Measurements from ENCODE around the gene NUDT14. TPM values are rescaled to one million over a fixed set of nuclear protein-coding genes. Genes with fewer than 3 reads are reported as not detected.

NUDT14 gene
- total RNA-seq, 2 donors from 2014 or later, result 4.1 to 23.6 TPM

- peaks cover 10% of the 10 kb centered on the region for H3K9me3 ChIP-seq
- H3K27ac ChIP-seq, result no peak overlapping the region
- no peak overlapping the region for H3K4me3 ChIP-seq
- no peak for TF ChIP-seq CTCF (IDR thresholded peaks at IDR 0.05)
- H3K27me3 ChIP-seq (replicated peaks; ENCODE audit: insufficient read depth), result no peaks in the 10 kb centered on the region
- no peak for DNase-seq (ENCODE audit: low spot score)
- H3K36me3 ChIP-seq, result no peaks in the 10 kb centered on the region
- H3K4me1 ChIP-seq (ENCODE audit: control insufficient read depth in 1 of 2, low read depth in 2 of 2), result no peaks in the 10 kb centered on the region
- no peak for ATAC-seq (ENCODE audit: insufficient number of reproducible peaks, low FRiP score, low read depth)
Measured at GRCh38 chr14:105126126-105126980, 54.8 kb downstream of the NUDT14 start.

- H3K9me3 ChIP-seq, result peaks cover 7% of the 10 kb centered on the region
- ATAC-seq (ENCODE audit: insufficient number of reproducible peaks, low FRiP score, low read depth) (no peak), DNase-seq (ENCODE audit: low spot score) (no peak)
- H3K27ac ChIP-seq, result no peak overlapping the region
- no peak overlapping the region for H3K4me3 ChIP-seq
- no peaks in the 10 kb centered on the region for H3K4me1 ChIP-seq (ENCODE audit: control insufficient read depth in 1 of 2, low read depth in 2 of 2)
- H3K36me3 ChIP-seq, result no peaks in the 10 kb centered on the region
- no peaks in the 10 kb centered on the region for H3K27me3 ChIP-seq (replicated peaks; ENCODE audit: insufficient read depth)
- no peak for TF ChIP-seq CTCF (IDR thresholded peaks at IDR 0.05)
Measured at GRCh38 chr14:105124823-105125222, 56.3 kb downstream of the NUDT14 start.

- no peaks in the 10 kb centered on the region for H3K36me3 ChIP-seq
- TF ChIP-seq CTCF (IDR thresholded peaks at IDR 0.05), result no peak
- H3K4me1 ChIP-seq (ENCODE audit: control insufficient read depth in 1 of 2, low read depth in 2 of 2), result no peaks in the 10 kb centered on the region
- ATAC-seq (ENCODE audit: insufficient number of reproducible peaks, low FRiP score, low read depth) (no peak), DNase-seq (ENCODE audit: low spot score) (no peak)
- H3K27me3 ChIP-seq (replicated peaks; ENCODE audit: insufficient read depth), result no peaks in the 10 kb centered on the region
- peaks cover 7% of the 10 kb centered on the region for H3K9me3 ChIP-seq
- H3K27ac ChIP-seq, result no peak overlapping the region
- no peak overlapping the region for H3K4me3 ChIP-seq
Measured at GRCh38 chr14:105123981-105124765, 56.9 kb downstream of the NUDT14 start.

- H3K4me3 ChIP-seq, result no peak overlapping the region
- H3K9me3 ChIP-seq, result peaks cover 7% of the 10 kb centered on the region
- no peak for ATAC-seq (ENCODE audit: insufficient number of reproducible peaks, low FRiP score, low read depth)
- H3K36me3 ChIP-seq, result no peaks in the 10 kb centered on the region
- no peaks in the 10 kb centered on the region for H3K4me1 ChIP-seq (ENCODE audit: control insufficient read depth in 1 of 2, low read depth in 2 of 2)
- no peak overlapping the region for H3K27ac ChIP-seq
- no peak for TF ChIP-seq CTCF (IDR thresholded peaks at IDR 0.05)
- DNase-seq (ENCODE audit: low spot score), result no peak
- H3K27me3 ChIP-seq (replicated peaks; ENCODE audit: insufficient read depth), result no peaks in the 10 kb centered on the region
Measured at GRCh38 chr14:105123064-105123665, 57.9 kb downstream of the NUDT14 start.

Other genes starting within 250 kb of the NUDT14 start
- gene AHNAK2, start 202.9 kb downstream of the NUDT14 start, total RNA-seq, result 10 to 100 TPM; 22.6 to 47.8 TPM
- gene CLBA1, start 195.5 kb downstream of the NUDT14 start, total RNA-seq, result 1 to 10 TPM; 3.1 to 4.6 TPM
- 1 to 10 TPM; 1.6 to 6.5 TPM for gene CDCA4, start 160.2 kb downstream of the NUDT14 start, total RNA-seq
- 10 to 100 TPM in 1 of 2 donors, 1 to 10 TPM in 1; 2.3 to 18.6 TPM for gene GPR132, start 115.9 kb downstream of the NUDT14 start, total RNA-seq
- gene JAG2, start 12.5 kb downstream of the NUDT14 start, total RNA-seq, result 10 to 100 TPM in 1 of 2 donors, 1 to 10 TPM in 1; 8.8 to 12.0 TPM
- 10 to 100 TPM; 45.9 to 73.5 TPM for gene BTBD6, start 67.2 kb upstream of the NUDT14 start, total RNA-seq
- gene BRF1, start 119.7 kb upstream of the NUDT14 start, total RNA-seq, result 10 to 100 TPM; 49.4 to 80.5 TPM
- gene PACS2, start 133.4 kb upstream of the NUDT14 start, total RNA-seq, result 100 to 1,000 TPM in 1 of 2 donors, 10 to 100 TPM in 1; 80.4 to 125 TPM
- not detected for gene TEX22, start 217.2 kb upstream of the NUDT14 start, total RNA-seq
- 10 to 100 TPM; 77.2 to 84.1 TPM for gene MTA1, start 238.5 kb upstream of the NUDT14 start, total RNA-seq

Data from thoracic aorta (tissue), 2 donors.